ENCODE data around the gene SETDB2. TPM values are rescaled to one million over a fixed set of nuclear protein-coding genes. Genes with fewer than 3 reads are reported as not detected.
A peak's percentile ranks its signal among the peaks of the same experiment; 100 is the strongest.

SETDB2 gene
- polyA plus RNA-seq, 6 donors from 2014 or later, result 8.6 to 35.7 (median 26.7) TPM

GRCh38 chr13:49441846-49442245 lies 2.2 kb upstream of the SETDB2 start:
- Mint-ChIP-seq H3K27me3 (no peaks in the 10 kb centered on the region), H3K36me3 (peaks cover 0 to 8% of the 10 kb centered on the region in 2 donors), H3K9me3 (peaks cover 0 to 4% (median 0%) of the 10 kb centered on the region in 7 donors), H3K4me1 (peaks cover 37 to 44% (median 40%) of the 10 kb centered on the region in 3 donors), H3K27ac (peak overlapping the region in 1 of 6 donors; percentile 27), H3K4me3 (peak overlapping the region in 3 of 8 donors; percentile 44 to 90 (median 87))
- ATAC-seq (ENCODE audit: low read depth in 2 of 2) (no peak), DNase-seq (no peak)

GRCh38 chr13:49443357-49443703 lies 744 bp upstream of the SETDB2 start:
- Mint-ChIP-seq H3K4me1 (peaks cover 36 to 59% (median 42%) of the 10 kb centered on the region in 3 donors), H3K4me3 (peak overlapping the region; percentile 85 to 99 (median 96)), H3K27ac (peak overlapping the region; percentile 97 to 99 (median 98)), H3K36me3 (peaks cover 0 to 8% of the 10 kb centered on the region in 2 donors), H3K27me3 (no peaks in the 10 kb centered on the region), H3K9me3 (peaks cover 0 to 4% (median 0%) of the 10 kb centered on the region in 7 donors)
- ATAC-seq (ENCODE audit: low read depth in 2 of 2) (no peak), DNase-seq (no peak)

- ATAC-seq (ENCODE audit: low read depth in 2 of 2) (peak; percentile 40 to 41), DNase-seq (peak; percentile 84)
- peak overlapping the region; percentile 85 to 99 (median 96) for H3K4me3 Mint-ChIP-seq
- peak overlapping the region; percentile 97 to 100 (median 99) for H3K27ac Mint-ChIP-seq
- peaks cover 0 to 4% (median 0%) of the 10 kb centered on the region in 7 donors for H3K9me3 Mint-ChIP-seq
- H3K36me3 Mint-ChIP-seq, result peaks cover 5 to 14% of the 10 kb centered on the region in 2 donors
- H3K27me3 Mint-ChIP-seq, result no peaks in the 10 kb centered on the region
- H3K4me1 Mint-ChIP-seq, result peaks cover 38 to 71% (median 43%) of the 10 kb centered on the region in 3 donors
These were observed 686 bp downstream of the SETDB2 start for GRCh38 chr13:49444524-49445395.

GRCh38 chr13:49446473-49446872 lies 2.4 kb downstream of the SETDB2 start:
- no peak for ATAC-seq (ENCODE audit: low read depth in 2 of 2)
- Mint-ChIP-seq H3K9me3 (peaks cover 0 to 4% (median 0%) of the 10 kb centered on the region in 7 donors), H3K4me1 (peaks cover 40 to 72% (median 40%) of the 10 kb centered on the region in 3 donors), H3K27me3 (no peaks in the 10 kb centered on the region), H3K27ac (peak overlapping the region; percentile 87 to 99 (median 96)), H3K4me3 (peak overlapping the region in 7 of 8 donors; percentile 70 to 90 (median 84)), H3K36me3 (peaks cover 5 to 18% of the 10 kb centered on the region in 2 donors)
- no peak for DNase-seq

DNA sequence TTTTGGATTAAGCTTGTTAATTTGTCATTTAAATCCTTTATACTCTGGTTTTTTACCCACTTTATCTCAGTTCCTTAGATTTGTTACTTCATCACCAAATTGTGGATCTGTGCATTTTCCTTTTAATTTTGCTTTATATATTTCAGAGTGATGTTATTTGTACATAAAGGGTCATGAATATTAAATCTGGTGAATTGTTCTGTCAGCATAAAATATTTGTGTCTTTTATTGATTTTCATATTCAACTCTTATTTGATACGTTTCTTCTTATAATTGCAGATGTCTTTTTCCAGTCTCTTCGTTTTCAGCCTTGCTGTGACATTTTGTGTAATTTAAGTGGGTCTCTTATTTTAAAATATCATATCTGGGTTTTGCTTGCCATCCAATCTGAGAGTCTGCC lies 4.7 kb downstream of the SETDB2 start:
- Mint-ChIP-seq H3K27ac (peak overlapping the region in 4 of 6 donors; percentile 11 to 97 (median 71)), H3K4me1 (peaks cover 38 to 61% (median 42%) of the 10 kb centered on the region in 3 donors), H3K27me3 (no peaks in the 10 kb centered on the region), H3K4me3 (peak overlapping the region in 1 of 8 donors; percentile 24), H3K36me3 (peaks cover 9 to 18% of the 10 kb centered on the region in 2 donors), H3K9me3 (peaks cover 0 to 2% (median 0%) of the 10 kb centered on the region in 7 donors)
- DNase-seq (no peak), ATAC-seq (ENCODE audit: low read depth in 2 of 2) (no peak)

- no peaks in the 10 kb centered on the region for H3K27me3 Mint-ChIP-seq
- peak overlapping the region; percentile 9 to 97 (median 76) for H3K27ac Mint-ChIP-seq
- H3K4me1 Mint-ChIP-seq, result peaks cover 33 to 65% (median 37%) of the 10 kb centered on the region in 3 donors
- H3K36me3 Mint-ChIP-seq, result peaks cover 14 to 17% of the 10 kb centered on the region in 2 donors
- DNase-seq (no peak), ATAC-seq (ENCODE audit: low read depth in 2 of 2) (peak in 1 of 2 donors; percentile 20)
- no peaks in the 10 kb centered on the region for H3K9me3 Mint-ChIP-seq
- peak overlapping the region in 1 of 8 donors; percentile 5 for H3K4me3 Mint-ChIP-seq
These were observed 6.2 kb downstream of the SETDB2 start for GRCh38 chr13:49450105-49450819.

- H3K4me1 Mint-ChIP-seq, result peaks cover 26 to 44% (median 28%) of the 10 kb centered on the region in 3 donors
- H3K36me3 Mint-ChIP-seq, result peaks cover 14 to 17% of the 10 kb centered on the region in 2 donors
- H3K27me3 Mint-ChIP-seq, result no peaks in the 10 kb centered on the region
- no peaks in the 10 kb centered on the region for H3K9me3 Mint-ChIP-seq
- H3K4me3 Mint-ChIP-seq, result no peak overlapping the region
- H3K27ac Mint-ChIP-seq, result peak overlapping the region in 1 of 6 donors; percentile 24
- no peak for DNase-seq
- ATAC-seq (ENCODE audit: low read depth in 2 of 2), result no peak
These were observed 8.8 kb downstream of the SETDB2 start for GRCh38 chr13:49452725-49453457.

- Mint-ChIP-seq H3K27ac (peak overlapping the region in 1 of 6 donors; percentile 77), H3K27me3 (no peaks in the 10 kb centered on the region), H3K9me3 (no peaks in the 10 kb centered on the region), H3K4me3 (peak overlapping the region in 1 of 8 donors; percentile 42), H3K4me1 (peaks cover 26 to 39% (median 31%) of the 10 kb centered on the region in 3 donors), H3K36me3 (peaks cover 18 to 22% of the 10 kb centered on the region in 2 donors)
- DNase-seq (no peak), ATAC-seq (ENCODE audit: low read depth in 2 of 2) (no peak)
These were observed 9.4 kb downstream of the SETDB2 start for GRCh38 chr13:49453465-49453864.

GRCh38 chr13:49454388-49455006 lies 10.4 kb downstream of the SETDB2 start:
- peaks cover 21 to 30% (median 28%) of the 10 kb centered on the region in 3 donors for H3K4me1 Mint-ChIP-seq
- no peaks in the 10 kb centered on the region for H3K27me3 Mint-ChIP-seq
- peak overlapping the region in 2 of 8 donors; percentile 16 to 56 for H3K4me3 Mint-ChIP-seq
- H3K36me3 Mint-ChIP-seq, result peaks cover 18 to 23% of the 10 kb centered on the region in 2 donors
- peak overlapping the region in 5 of 6 donors; percentile 6 to 90 (median 65) for H3K27ac Mint-ChIP-seq
- H3K9me3 Mint-ChIP-seq, result no peaks in the 10 kb centered on the region
- no peak for DNase-seq
- ATAC-seq (ENCODE audit: low read depth in 2 of 2), result peak; percentile 54 to 80

GRCh38 chr13:49455007-49455398 lies 10.9 kb downstream of the SETDB2 start:
- H3K4me1 Mint-ChIP-seq, result peaks cover 18 to 26% (median 24%) of the 10 kb centered on the region in 3 donors
- ATAC-seq (ENCODE audit: low read depth in 2 of 2), result peak in 1 of 2 donors; percentile 43
- H3K4me3 Mint-ChIP-seq, result no peak overlapping the region
- H3K36me3 Mint-ChIP-seq, result peaks cover 15 to 18% of the 10 kb centered on the region in 2 donors
- H3K9me3 Mint-ChIP-seq, result no peaks in the 10 kb centered on the region
- no peak for DNase-seq
- H3K27ac Mint-ChIP-seq, result peak overlapping the region in 2 of 6 donors; percentile 16 to 77
- no peaks in the 10 kb centered on the region for H3K27me3 Mint-ChIP-seq

DNA sequence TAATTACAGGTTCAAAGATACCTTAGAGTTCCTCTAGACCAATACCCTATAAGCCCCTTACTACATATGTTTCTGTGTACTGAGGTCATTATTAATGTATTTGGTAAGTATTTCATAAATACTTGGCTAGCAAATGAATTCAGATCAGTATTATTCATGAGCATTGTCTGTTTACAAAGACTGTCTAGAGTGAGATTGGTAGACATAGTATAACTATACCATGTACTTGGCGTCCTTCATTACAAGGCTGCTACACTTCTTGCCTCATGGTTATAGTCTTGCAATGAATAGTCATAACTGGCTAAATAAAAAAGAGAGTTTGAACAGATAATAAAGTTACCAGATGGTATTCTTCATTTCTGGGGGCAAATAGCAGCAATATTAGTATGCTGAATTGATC lies 12.1 kb downstream of the SETDB2 start:
- Mint-ChIP-seq H3K4me3 (no peak overlapping the region), H3K4me1 (peaks cover 13 to 21% (median 18%) of the 10 kb centered on the region in 3 donors), H3K36me3 (peaks cover 16 to 25% of the 10 kb centered on the region in 2 donors), H3K9me3 (no peaks in the 10 kb centered on the region), H3K27ac (no peak overlapping the region), H3K27me3 (no peaks in the 10 kb centered on the region)
- ATAC-seq (ENCODE audit: low read depth in 2 of 2), result no peak
- no peak for DNase-seq

GRCh38 chr13:49457221-49457620 lies 13.1 kb downstream of the SETDB2 start:
- Mint-ChIP-seq H3K36me3 (peaks cover 16 to 35% of the 10 kb centered on the region in 2 donors), H3K4me3 (no peak overlapping the region), H3K27me3 (no peaks in the 10 kb centered on the region), H3K9me3 (peaks cover 0 to 3% (median under 1%) of the 10 kb centered on the region in 7 donors), H3K4me1 (peaks cover 13 to 21% (median 18%) of the 10 kb centered on the region in 3 donors), H3K27ac (no peak overlapping the region)
- DNase-seq (no peak), ATAC-seq (ENCODE audit: low read depth in 2 of 2) (no peak)
